Activated naive CD8-positive, alpha-beta T cell treated with anti-CD3 and anti-CD28 coated beads, Interleukin-2, amount 50 U/mL, for 24 hours (primary cell): ENCODE results near the gene GRB10.

Source experiments
- ATAC-seq: fragments of 150-1000 bp; cut with Tn5 transposase; one replicate; pipeline ENCODE4 v1.10.0; 2021
- DNase-seq: peaks from one replicate; pipeline ENCODE4 v3.0.0; 2021
- H3K27ac Mint-ChIP-seq: one replicate; pipeline ENCODE4 v1.8.0; 2021; ENCODE audit warnings: mild to moderate bottlenecking, mixed read lengths
- H3K27me3 Mint-ChIP-seq: one replicate; pipeline ENCODE4 v1.8.0; 2021; ENCODE audit warnings: mixed read lengths
- H3K36me3 Mint-ChIP-seq: one replicate; pipeline ENCODE4 v1.8.0; 2021; ENCODE audit warnings: low read depth, mixed read lengths
- H3K4me1 Mint-ChIP-seq: one replicate; pipeline ENCODE4 v1.8.0; 2021; ENCODE audit warnings: mixed read lengths
- H3K4me3 Mint-ChIP-seq: one replicate; pipeline ENCODE4 v1.8.0; 2021; ENCODE audit warnings: mild to moderate bottlenecking, moderate library complexity, mixed read lengths
- H3K9me3 Mint-ChIP-seq: one replicate; pipeline ENCODE4 v1.8.0; 2021; ENCODE audit warnings: mixed read lengths

Gene GRB10

DNA sequence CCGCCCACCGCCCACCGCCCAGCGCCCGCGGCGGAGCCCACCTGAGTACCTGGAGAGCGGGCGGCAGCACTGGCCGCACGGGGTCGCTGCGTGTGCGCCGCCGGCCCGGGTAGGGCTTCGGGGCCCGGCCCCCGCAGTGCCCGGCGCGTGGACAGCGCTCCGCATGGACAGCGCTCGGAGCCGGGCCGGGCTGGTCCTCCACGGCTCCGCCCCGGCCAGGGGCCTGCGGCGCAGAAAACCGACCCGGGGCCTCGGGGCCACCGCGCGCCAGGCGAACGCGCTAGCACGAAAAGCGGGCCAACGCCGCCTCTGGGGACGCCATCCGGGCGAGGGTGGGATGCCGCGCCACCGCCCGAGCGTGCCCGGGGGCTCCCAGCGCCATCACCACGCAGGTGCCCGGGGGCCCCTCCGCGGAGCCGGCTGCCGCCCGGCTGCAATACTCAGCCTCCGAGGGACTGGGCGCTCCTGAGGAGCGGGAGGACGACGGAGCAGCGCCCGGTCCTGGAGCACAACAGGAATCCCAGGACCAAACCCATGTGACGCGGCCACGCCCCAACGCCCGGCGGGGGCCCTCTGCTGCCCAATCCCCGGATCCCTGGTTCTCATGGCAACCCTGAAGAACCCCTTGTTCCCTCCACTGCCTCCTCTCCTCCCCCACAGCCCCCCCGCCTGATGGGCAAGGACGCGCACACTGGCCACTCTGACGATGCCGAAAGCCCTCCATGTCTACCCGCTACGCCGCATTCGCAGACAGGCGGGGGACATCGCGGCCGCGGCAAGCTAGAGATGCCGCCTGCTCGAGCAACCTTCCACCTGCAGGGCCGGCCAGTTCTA, at the start of gene GRB10:
GRB10 (minus strand) TSS at position 522 of the 834 bp plus-strand sequence. CDS start 50,574 bp downstream, outside the sequence.
- no peaks in the 10 kb centered on the region for H3K36me3 Mint-ChIP-seq
- no peaks in the 10 kb centered on the region for H3K9me3 Mint-ChIP-seq
- peak within 1 kb of the TSS; percentile 53 for H3K4me3 Mint-ChIP-seq
- H3K4me1 Mint-ChIP-seq = peaks cover 12% of the 10 kb centered on the region
- ATAC-seq = no peak
- peaks cover 44% of the 10 kb centered on the region for H3K27me3 Mint-ChIP-seq
- no peak for DNase-seq
- H3K27ac Mint-ChIP-seq = no peak within 1 kb of the TSS

DNA sequence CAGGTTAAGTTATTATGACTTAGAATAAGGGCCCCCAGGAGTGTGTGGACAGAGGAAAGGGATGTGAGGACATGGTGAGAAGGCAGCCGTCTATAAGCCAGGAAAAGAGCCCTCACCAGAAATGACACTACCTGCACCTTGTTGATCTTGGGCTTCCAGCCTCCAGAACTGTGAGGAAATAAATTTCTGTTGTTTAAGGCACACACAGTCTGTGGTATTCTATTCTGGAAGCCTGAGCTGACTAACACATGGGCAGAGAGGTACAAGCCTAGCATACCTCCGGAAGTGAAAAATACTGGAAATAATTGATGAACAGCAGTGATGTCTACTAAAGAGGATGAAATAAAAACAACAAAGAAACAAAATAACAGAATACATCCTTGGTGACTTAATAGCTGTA, 46.1 kb upstream of the GRB10 start:
- Mint-ChIP-seq H3K4me1 (peaks cover 32% of the 10 kb centered on the region), H3K36me3 (no peaks in the 10 kb centered on the region), H3K27me3 (peaks cover 26% of the 10 kb centered on the region), H3K27ac (no peak overlapping the region), H3K4me3 (no peak overlapping the region), H3K9me3 (no peaks in the 10 kb centered on the region)
- no peak for DNase-seq
- ATAC-seq = no peak

DNA sequence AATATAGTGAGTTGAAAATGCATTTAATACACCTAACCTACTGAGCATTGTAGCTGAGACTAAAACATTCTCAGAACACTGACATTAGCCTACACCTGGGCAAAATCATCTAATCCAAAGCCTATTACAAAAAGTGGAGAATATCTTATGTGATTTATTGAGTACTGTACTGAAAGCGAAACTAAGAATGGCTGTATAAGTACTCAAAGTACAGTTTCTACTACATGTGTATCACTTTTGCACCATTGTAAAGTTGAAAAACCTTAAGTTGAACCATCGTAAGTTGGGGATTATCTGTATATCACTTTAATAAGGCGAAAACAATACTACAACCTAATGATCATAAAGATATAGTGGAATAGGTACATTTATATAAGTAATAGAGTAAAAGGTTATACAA, 45.4 kb upstream of the GRB10 start:
- H3K9me3 Mint-ChIP-seq = no peaks in the 10 kb centered on the region
- H3K36me3 Mint-ChIP-seq = no peaks in the 10 kb centered on the region
- H3K4me1 Mint-ChIP-seq = peaks cover 29% of the 10 kb centered on the region
- DNase-seq (no peak), ATAC-seq (no peak)
- H3K4me3 Mint-ChIP-seq = no peak overlapping the region
- no peak overlapping the region for H3K27ac Mint-ChIP-seq
- H3K27me3 Mint-ChIP-seq = peaks cover 20% of the 10 kb centered on the region

DNA sequence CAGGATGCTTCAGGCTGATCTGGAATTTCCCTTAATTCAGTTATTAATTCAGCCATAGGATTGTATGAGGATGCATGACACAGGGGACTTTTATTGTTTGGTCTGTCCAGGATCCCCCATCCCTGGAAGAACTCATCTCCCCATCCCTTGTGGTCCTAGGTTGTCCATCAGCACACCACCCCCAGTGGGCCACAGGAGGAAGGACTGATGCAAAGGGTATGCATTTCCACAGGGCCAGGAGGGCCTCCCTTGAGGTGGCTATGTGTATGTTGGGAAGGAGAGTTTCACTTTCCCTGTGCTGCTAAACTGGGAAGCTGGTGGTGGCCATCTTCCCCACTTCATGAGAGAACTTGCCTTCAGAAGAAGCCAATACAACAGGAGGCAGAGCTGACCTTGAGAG, 44.6 kb upstream of the GRB10 start:
- ATAC-seq (peak; percentile 2), DNase-seq (no peak)
- Mint-ChIP-seq H3K27ac (no peak overlapping the region), H3K27me3 (peaks cover 18% of the 10 kb centered on the region), H3K36me3 (no peaks in the 10 kb centered on the region), H3K4me1 (peaks cover 20% of the 10 kb centered on the region), H3K9me3 (no peaks in the 10 kb centered on the region), H3K4me3 (no peak overlapping the region)

DNA sequence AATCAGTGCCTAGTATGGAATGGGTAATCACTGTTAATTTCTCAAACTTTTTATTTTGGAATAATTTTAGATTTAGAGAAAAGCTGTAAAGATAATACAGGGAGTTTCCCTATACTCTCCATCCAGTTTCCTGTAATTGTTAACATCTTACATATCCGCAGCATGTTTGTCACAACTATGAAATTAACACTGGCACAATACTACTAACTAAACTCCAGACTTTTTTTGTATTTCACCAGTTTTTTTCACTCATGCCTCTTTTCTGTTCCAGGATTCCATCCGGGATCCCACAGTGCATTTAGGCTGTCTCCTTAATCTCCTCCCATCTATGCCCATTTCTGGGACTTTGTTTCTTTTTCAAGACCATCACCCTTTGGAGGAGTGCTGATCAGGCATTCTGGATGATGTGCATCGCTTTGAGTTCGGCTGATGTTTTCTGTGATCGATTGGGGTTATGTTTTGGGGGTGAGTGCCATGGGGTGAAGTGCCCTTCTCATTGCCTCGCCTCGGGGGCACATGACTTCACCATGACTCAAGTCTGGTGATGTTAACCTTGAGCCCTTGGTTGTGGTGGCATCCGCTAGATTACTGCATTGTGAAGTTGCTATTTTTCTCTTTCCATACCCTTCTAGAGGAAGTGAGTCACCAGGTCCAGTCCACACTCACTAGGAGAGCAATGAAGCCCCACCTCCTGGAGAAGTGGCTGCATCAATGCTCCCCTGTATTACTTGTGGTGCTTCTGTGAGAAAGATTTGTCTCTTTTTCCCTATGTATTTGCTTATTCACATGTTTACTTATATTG, 43.9 kb upstream of the GRB10 start:
- ATAC-seq (peak; percentile 99), DNase-seq (peak; percentile 36)
- Mint-ChIP-seq H3K4me3 (no peak overlapping the region), H3K4me1 (peaks cover 16% of the 10 kb centered on the region), H3K36me3 (no peaks in the 10 kb centered on the region), H3K9me3 (no peaks in the 10 kb centered on the region), H3K27ac (peak overlapping the region; percentile 33), H3K27me3 (peaks cover 12% of the 10 kb centered on the region)

DNA sequence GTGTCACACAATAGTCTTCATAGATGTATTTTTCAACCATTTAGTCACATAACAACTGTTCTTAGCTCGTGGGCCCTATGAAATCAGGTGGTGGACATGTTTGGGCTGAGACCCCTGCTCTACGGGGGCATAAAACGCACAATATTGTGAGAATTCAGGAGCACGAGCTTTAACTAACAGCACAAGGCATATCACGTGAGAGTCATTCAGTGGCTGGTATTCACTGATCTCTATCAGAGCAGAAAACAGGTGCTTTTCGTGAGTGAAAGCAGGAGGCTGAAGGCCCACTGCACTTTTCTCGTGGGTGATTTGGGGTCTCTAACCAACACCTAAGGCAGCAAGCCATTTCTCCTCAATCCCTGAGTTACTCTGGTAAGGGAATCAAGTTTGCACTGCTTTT, 42.8 kb upstream of the GRB10 start:
- Mint-ChIP-seq H3K4me1 (peaks cover 16% of the 10 kb centered on the region), H3K27me3 (peaks cover 9% of the 10 kb centered on the region), H3K36me3 (no peaks in the 10 kb centered on the region), H3K27ac (no peak overlapping the region), H3K4me3 (no peak overlapping the region), H3K9me3 (no peaks in the 10 kb centered on the region)
- DNase-seq = no peak
- no peak for ATAC-seq

DNA sequence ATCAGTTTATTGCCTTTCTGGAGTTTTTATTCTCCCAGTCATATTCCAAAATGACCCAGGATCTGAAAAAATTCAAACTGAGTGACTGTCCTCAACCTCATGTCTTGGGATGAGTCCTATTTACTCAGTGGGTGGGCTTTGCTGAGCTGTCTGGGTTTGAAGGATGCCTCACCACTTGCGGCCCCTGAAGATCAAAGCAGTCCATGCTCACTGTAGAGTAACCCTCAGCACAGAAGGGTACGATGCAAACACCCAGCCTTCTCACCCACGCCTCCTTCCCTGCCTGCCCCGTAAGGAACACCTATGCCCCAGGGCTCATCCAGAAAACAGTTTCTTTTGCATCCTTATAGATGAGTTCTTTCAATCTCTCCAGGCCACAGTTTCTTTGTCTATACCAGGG, 42.2 kb upstream of the GRB10 start:
- no peak overlapping the region for H3K4me3 Mint-ChIP-seq
- peaks cover 7% of the 10 kb centered on the region for H3K27me3 Mint-ChIP-seq
- DNase-seq (no peak), ATAC-seq (no peak)
- no peaks in the 10 kb centered on the region for H3K9me3 Mint-ChIP-seq
- H3K27ac Mint-ChIP-seq = no peak overlapping the region
- peaks cover 16% of the 10 kb centered on the region for H3K4me1 Mint-ChIP-seq
- no peaks in the 10 kb centered on the region for H3K36me3 Mint-ChIP-seq

DNA sequence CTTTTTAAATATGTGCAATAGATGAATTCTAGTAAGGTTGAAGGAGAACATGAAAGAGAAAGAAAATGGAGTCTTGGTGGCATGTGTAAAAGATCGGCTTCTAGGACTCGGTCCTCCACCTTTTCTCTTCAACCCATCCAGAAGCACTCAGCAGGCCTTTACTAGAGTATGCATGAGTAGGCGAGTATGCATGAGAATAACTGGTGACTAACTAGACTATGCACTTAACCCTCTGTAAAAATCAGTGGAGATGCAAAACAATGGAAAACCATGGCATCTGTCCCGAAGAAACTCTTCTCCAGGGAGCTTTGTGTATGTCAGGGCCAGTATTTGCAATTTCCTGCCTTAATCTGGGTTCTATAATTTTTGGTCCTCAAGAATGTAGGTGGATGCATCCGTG, 40.0 kb upstream of the GRB10 start:
- H3K4me1 Mint-ChIP-seq = peaks cover 14% of the 10 kb centered on the region
- ATAC-seq (no peak), DNase-seq (no peak)
- H3K27me3 Mint-ChIP-seq = peaks cover 2% of the 10 kb centered on the region
- H3K9me3 Mint-ChIP-seq = no peaks in the 10 kb centered on the region
- no peaks in the 10 kb centered on the region for H3K36me3 Mint-ChIP-seq
- H3K4me3 Mint-ChIP-seq = no peak overlapping the region
- no peak overlapping the region for H3K27ac Mint-ChIP-seq

DNA sequence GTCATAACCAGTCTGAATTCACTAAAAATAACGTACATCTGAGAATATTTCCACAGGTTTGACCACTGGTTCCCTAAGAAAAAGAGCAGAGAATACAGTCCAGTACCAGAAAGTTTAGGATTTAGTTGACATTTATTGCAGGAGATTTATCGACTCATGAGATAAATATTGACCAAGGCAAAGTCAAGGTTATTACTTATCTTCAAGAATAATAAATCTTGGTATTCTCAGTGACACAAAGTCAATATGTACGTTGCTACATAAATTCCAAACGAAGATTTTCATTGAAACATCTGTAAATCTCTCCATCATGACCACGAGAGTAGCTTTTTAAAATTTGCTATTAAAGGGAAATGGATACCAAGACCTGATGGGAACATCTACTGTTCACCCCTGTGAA, 39.4 kb upstream of the GRB10 start:
- DNase-seq (no peak), ATAC-seq (no peak)
- peaks cover 8% of the 10 kb centered on the region for H3K4me1 Mint-ChIP-seq
- H3K36me3 Mint-ChIP-seq = no peaks in the 10 kb centered on the region
- no peak overlapping the region for H3K4me3 Mint-ChIP-seq
- no peak overlapping the region for H3K27ac Mint-ChIP-seq
- H3K9me3 Mint-ChIP-seq = no peaks in the 10 kb centered on the region
- peaks cover 2% of the 10 kb centered on the region for H3K27me3 Mint-ChIP-seq

DNA sequence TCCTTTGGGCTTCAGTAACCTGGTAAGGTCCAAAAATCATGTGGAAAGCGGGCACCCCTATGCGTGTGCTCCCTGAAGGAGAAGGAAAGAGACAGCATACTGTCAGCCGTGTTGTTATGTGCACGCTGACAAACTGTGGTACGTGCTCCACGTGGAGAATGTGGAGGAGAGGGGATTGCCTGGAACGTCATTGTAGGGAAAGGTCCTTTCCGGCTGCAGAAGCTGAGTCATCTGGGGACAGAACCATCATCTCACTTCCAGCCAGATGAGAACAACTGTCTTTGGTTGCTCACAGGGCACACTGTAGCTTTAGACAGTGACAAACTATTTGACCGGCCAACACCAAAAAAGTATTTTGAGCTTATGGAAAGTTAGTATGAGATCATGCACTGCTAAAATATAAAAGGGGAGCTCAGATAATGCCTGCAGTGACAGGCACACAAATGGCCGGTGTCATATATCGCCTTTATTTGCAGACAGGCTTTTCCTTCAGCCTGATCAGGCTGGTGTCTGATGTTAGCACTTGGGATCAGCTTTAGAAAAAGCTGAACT, 38.8 kb upstream of the GRB10 start:
- H3K27ac Mint-ChIP-seq = no peak overlapping the region
- peaks cover 2% of the 10 kb centered on the region for H3K27me3 Mint-ChIP-seq
- H3K9me3 Mint-ChIP-seq = no peaks in the 10 kb centered on the region
- no peak overlapping the region for H3K4me3 Mint-ChIP-seq
- no peak for ATAC-seq
- no peak for DNase-seq
- H3K36me3 Mint-ChIP-seq = no peaks in the 10 kb centered on the region
- H3K4me1 Mint-ChIP-seq = peaks cover 3% of the 10 kb centered on the region

DNA sequence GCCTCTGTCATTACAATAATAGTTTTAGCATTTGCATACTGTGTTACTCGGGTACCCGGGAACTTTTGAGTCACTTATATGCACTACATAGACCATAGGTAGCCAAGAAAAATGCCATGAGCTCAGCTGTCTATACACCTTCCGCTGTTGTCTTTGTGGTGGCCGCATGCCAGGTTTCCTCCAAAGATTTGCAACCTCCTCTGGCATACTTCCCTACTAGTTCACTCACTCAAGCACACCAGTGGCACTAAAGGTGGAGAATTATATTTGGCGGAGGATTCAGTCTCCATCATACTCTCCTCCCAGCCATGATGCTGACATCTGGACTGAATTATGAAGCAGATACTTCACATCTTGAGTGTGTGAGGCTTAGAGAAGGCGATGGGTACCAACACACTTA, 35.6 kb upstream of the GRB10 start:
- ATAC-seq (peak; percentile 46), DNase-seq (no peak)
- Mint-ChIP-seq H3K27me3 (peaks cover 3% of the 10 kb centered on the region), H3K36me3 (no peaks in the 10 kb centered on the region), H3K4me1 (no peaks in the 10 kb centered on the region), H3K4me3 (no peak overlapping the region), H3K27ac (no peak overlapping the region), H3K9me3 (no peaks in the 10 kb centered on the region)

DNA sequence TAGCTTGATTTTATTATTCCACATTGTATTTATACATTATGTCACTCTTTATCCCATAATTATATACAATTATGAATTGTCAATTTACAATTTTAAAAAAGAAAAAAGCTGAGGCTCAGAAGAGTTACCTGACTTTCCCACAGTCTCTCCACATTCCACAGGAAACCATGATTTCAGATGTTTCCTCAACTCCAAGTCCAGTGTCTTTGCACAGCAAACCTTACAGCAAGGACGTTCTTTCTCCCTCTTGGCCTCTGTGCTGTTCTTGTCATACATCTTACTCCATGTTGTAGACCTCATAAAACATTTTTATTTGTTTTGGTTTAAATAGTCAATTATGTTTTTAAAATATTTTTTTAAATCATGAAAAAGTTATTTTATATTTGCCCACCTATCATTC, 34.9 kb upstream of the GRB10 start:
- H3K36me3 Mint-ChIP-seq = no peaks in the 10 kb centered on the region
- peaks cover 3% of the 10 kb centered on the region for H3K27me3 Mint-ChIP-seq
- no peak overlapping the region for H3K4me3 Mint-ChIP-seq

DNA sequence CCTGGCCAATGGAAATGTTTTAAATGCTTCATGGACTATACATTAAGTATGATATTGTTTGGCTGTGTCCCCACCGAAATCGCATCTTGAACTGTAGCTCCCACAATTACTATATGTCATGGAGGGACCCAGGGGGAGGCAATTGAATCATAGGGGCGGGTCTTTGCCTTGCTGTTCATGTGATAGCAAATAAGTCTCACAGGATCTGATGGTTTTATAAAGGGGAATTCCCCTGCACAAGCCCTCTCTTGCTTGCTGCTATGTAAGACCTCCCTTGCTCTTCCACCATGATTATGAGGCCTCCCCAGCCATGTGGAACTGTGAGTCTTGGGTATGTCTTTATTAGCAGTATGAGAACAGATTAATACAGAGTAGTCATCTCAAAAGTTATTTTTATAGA, 32.4 kb upstream of the GRB10 start:
- no peaks in the 10 kb centered on the region for H3K9me3 Mint-ChIP-seq
- H3K27me3 Mint-ChIP-seq = peaks cover 4% of the 10 kb centered on the region
- H3K4me3 Mint-ChIP-seq = no peak overlapping the region
- no peak for DNase-seq
- ATAC-seq = peak; percentile 59
- no peaks in the 10 kb centered on the region for H3K36me3 Mint-ChIP-seq
- no peaks in the 10 kb centered on the region for H3K4me1 Mint-ChIP-seq
- no peak overlapping the region for H3K27ac Mint-ChIP-seq

More for the DNA sequence above, 34.9 kb upstream of the GRB10 start:
- no peak for DNase-seq
- no peaks in the 10 kb centered on the region for H3K9me3 Mint-ChIP-seq
- H3K27ac Mint-ChIP-seq = no peak overlapping the region
- H3K4me1 Mint-ChIP-seq = no peaks in the 10 kb centered on the region
- ATAC-seq = no peak

DNA sequence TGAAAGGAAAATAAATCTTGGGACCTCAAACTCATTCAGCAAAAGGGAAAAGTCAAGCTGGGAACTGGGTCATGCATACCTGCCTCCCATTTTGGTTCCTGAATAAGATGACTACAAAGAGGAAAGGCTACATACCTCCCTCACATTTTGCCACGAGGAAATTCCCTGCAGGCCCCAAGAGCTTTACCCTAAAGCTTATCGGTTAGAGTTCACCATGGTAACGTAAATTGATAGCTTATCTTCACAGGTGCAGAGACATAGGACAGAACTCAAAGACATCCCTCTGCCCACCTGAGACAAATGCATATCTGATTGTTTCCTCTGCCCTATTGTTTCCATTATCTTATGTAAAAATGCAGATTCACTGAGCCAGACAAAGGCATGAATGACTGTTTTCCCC, 31.5 kb upstream of the GRB10 start:
- peaks cover 4% of the 10 kb centered on the region for H3K27me3 Mint-ChIP-seq
- H3K36me3 Mint-ChIP-seq = no peaks in the 10 kb centered on the region
- H3K27ac Mint-ChIP-seq = no peak overlapping the region
- no peaks in the 10 kb centered on the region for H3K4me1 Mint-ChIP-seq
- DNase-seq (no peak), ATAC-seq (no peak)
- H3K4me3 Mint-ChIP-seq = no peak overlapping the region
- H3K9me3 Mint-ChIP-seq = no peaks in the 10 kb centered on the region
